ENCODE data around the gene ATAD3B.

DNA sequence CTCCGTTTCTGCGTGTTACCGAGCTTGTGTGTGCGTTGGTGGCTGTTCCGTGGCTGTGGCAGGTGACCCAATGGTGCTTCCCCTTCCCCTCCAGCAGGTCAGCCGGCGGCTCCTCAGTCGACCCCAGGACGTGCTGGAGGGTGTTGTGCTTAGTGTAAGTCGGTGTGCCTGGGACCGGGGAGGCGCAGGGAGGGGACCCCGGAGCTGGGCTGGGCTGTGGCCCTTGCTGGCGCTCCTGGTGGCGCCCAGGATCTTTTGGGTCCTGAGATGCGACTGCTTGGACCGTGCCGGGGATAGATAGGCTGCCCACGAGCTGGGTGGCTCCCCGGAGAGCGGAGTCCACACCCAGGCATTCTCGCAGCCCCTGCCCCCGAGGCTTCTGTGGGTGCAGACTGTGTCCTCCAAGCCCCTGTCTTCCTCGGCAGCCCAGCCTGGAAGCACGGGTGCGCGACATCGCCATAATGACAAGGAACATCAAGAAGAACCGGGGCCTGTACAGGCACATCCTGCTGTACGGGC is 16.1 kb upstream of the ATAD3B start:
- TF ChIP-seq, protein P1, sequence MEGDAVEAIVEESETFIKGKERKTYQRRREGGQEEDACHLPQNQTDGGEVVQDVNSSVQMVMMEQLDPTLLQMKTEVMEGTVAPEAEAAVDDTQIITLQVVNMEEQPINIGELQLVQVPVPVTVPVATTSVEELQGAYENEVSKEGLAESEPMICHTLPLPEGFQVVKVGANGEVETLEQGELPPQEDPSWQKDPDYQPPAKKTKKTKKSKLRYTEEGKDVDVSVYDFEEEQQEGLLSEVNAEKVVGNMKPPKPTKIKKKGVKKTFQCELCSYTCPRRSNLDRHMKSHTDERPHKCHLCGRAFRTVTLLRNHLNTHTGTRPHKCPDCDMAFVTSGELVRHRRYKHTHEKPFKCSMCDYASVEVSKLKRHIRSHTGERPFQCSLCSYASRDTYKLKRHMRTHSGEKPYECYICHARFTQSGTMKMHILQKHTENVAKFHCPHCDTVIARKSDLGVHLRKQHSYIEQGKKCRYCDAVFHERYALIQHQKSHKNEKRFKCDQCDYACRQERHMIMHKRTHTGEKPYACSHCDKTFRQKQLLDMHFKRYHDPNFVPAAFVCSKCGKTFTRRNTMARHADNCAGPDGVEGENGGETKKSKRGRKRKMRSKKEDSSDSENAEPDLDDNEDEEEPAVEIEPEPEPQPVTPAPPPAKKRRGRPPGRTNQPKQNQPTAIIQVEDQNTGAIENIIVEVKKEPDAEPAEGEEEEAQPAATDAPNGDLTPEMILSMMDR (IDR thresholded peaks at IDR 0.05; ENCODE audit: insufficient read depth, low read length, poor library complexity, severe bottlenecking), result no peak
- no peak for TF ChIP-seq EZH2phosphoT487 (conservative IDR thresholded peaks at IDR 0.05; ENCODE audit: low read length)
